HEK293T (cell line): ENCODE data around the gene GNAQ.

Experiments used
- ARNT ChIP-seq: fragments of 450-650 bp; IDR thresholded peaks from 2 replicates; pipeline ENCODE4 v1.6.1; 2017; ENCODE audit warnings: mild to moderate bottlenecking
- FOXA1 ChIP-seq: fragments of 450-650 bp; IDR thresholded peaks from 2 replicates; pipeline ENCODE4 v1.6.1; 2016; ENCODE audit warnings: mild to moderate bottlenecking
- FOXK2 ChIP-seq: fragments of 450-650 bp; IDR thresholded peaks from 2 replicates; pipeline ENCODE4 v1.6.1; 2016; ENCODE audit warnings: mild to moderate bottlenecking
- L3MBTL2 ChIP-seq: fragments of 450-650 bp; conservative IDR thresholded peaks from 2 replicates; pipeline ENCODE4 v1.6.1; 2016; ENCODE audit warnings: mild to moderate bottlenecking
- SP1 ChIP-seq: fragments of 450-650 bp; IDR thresholded peaks from 2 replicates; pipeline ENCODE4 v1.6.1; 2017
- TARDBP ChIP-seq: fragments of 450-650 bp; IDR thresholded peaks from 2 replicates; pipeline ENCODE4 v1.6.1; 2016
- ZNF384 ChIP-seq: fragments of 450-650 bp; IDR thresholded peaks from 2 replicates; pipeline ENCODE4 v1.6.1; 2016

DNA sequence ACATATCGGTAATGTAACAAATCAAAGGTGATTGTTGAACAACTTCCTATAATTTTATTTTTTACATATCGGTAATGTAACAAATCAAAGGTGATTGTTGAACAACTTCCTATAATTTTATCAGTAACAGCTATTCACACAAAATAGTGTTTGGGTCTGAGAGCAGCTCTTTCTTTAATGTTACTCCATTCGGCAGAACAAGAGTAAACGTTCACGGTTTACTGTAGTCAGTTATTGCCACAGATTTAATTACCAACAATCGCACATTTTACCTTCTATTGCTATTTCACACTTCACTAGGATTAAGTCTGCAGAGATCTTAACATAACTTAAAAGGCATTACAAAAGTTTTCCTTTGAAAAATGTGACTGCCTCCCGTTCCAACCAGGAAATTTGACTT is 6.4 kb downstream of the GNAQ start:
- no peak for TF ChIP-seq SP1
- TF ChIP-seq ZNF384: no peak
- TF ChIP-seq L3MBTL2: no peak
- TF ChIP-seq FOXK2: no peak
- no peak for TF ChIP-seq ARNT
- TF ChIP-seq TARDBP: no peak
- TF ChIP-seq FOXA1: no peak
